Testis (tissue), 2 donors: ENCODE results near the gene AIRE.

Experiments used
- CTCF ChIP-seq, 3 experiments: fragments of 450-650 bp in 2 of 3; fragments of 200-600 bp in 1 of 3; sonication (generic) in 1 of 3; IDR thresholded peaks; one replicate each; pipeline ENCODE4 v1.5.1; 2016 to 2019; ENCODE audit warnings: antibody characterized with exemption in 3 of 3, mild to moderate bottlenecking in 2 of 3, moderate library complexity in 1 of 3
- POLR2A ChIP-seq: fragments of 450-650 bp; IDR thresholded peaks from one replicate; pipeline ENCODE4 v1.6.1; 2017; ENCODE audit warnings: antibody characterized with exemption, mild to moderate bottlenecking, moderate library complexity

- TF ChIP-seq CTCF (IDR thresholded peaks at IDR 0.05) (no peak), POLR2A (no peak)
These were observed 44.5 kb downstream of the AIRE start for GRCh38 chr21:44329971-44330681.
